Measurements from ENCODE around the gene NAB1. TPM values are rescaled to one million over a fixed set of nuclear protein-coding genes. Genes with fewer than 3 reads are reported as not detected.

The NAB1 gene
- total and polyA plus RNA-seq, 2 experiments from 2014 or later, result 10.4 to 40.2 TPM

DNA sequence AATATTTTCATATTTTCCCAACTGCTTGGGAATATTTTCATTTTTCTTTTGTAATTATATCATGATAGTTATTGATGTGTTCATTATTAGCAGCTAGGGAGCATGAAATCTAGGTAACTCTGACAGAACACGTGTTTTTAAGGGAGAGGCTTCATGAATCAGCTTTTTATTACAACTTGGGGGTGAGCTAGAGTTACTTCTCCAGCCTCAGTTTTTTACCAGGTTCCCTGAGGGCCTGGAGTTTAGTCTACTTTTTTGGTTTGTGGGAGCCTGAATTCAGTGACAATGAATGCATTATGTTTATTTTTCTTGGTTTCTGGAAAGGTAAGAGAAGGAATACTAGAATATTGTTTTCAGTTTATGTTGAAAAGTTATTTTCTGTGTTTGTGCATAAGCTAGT is 18.0 kb downstream of the NAB1 start:
- no peak overlapping the region for H3K4me3 ChIP-seq
- no peaks in the 10 kb centered on the region for H3K9me2 ChIP-seq (ENCODE audit: insufficient read depth)
- H3K4me2 ChIP-seq, result no peak overlapping the region
- H3K4me1 ChIP-seq (ENCODE audit: insufficient read depth), result peaks cover 4% of the 10 kb centered on the region; the same call in 1 of the 2 replicates
- no peak overlapping the region; the same call in 1 of the 2 replicates for H3K27ac ChIP-seq (ENCODE audit: low read depth)
- H3F3A ChIP-seq (replicated peaks; ENCODE audit: low read depth), result no peaks in the 10 kb centered on the region
- no peaks in the 10 kb centered on the region for H3K27me3 ChIP-seq (ENCODE audit: insufficient read depth)
- no peak overlapping the region for H2AFZ ChIP-seq
- DNase-seq (ENCODE audit: low spot score) (no peak), ATAC-seq (no peak)
- no peaks in the 10 kb centered on the region for H4K20me1 ChIP-seq (replicated peaks; ENCODE audit: insufficient read depth)
- H3K36me3 Mint-ChIP-seq (ENCODE audit: low read depth), result peaks cover 22% of the 10 kb centered on the region
- H3K9me3 Mint-ChIP-seq, result peaks cover 10% of the 10 kb centered on the region
- no peak for TF ChIP-seq EZH2phosphoT487 (IDR thresholded peaks at IDR 0.05; ENCODE audit: unreplicated experiment)
- TF ChIP-seq ZNF462 (CRISPR knock-in tag; IDR thresholded peaks at IDR 0.05), result no peak
- no peak for TF ChIP-seq CTCF (conservative IDR thresholded peaks at IDR 0.05; ENCODE audit: low read depth in 2 of 2)
- TF ChIP-seq NANOG (IDR thresholded peaks at IDR 0.05; ENCODE audit: borderline replicate concordance), result no peak
- TF ChIP-seq EZH2 (IDR thresholded peaks at IDR 0.05; ENCODE audit: low read depth, unreplicated experiment), result no peak
- TF ChIP-seq ZNF331 (CRISPR knock-in tag; IDR thresholded peaks at IDR 0.05; ENCODE audit: low read depth), result no peak
- TF ChIP-seq JUNB (IDR thresholded peaks at IDR 0.05; ENCODE audit: unreplicated experiment), result no peak
- no peak for TF ChIP-seq CREB1 (CRISPR knock-in tag; IDR thresholded peaks at IDR 0.05; ENCODE audit: low read depth)
- no peak for TF ChIP-seq ETS1 (IDR thresholded peaks at IDR 0.05)
- TF ChIP-seq POLR2AphosphoS5 (IDR thresholded peaks at IDR 0.05; ENCODE audit: low read depth), result no peak
- TF ChIP-seq, protein P1, sequence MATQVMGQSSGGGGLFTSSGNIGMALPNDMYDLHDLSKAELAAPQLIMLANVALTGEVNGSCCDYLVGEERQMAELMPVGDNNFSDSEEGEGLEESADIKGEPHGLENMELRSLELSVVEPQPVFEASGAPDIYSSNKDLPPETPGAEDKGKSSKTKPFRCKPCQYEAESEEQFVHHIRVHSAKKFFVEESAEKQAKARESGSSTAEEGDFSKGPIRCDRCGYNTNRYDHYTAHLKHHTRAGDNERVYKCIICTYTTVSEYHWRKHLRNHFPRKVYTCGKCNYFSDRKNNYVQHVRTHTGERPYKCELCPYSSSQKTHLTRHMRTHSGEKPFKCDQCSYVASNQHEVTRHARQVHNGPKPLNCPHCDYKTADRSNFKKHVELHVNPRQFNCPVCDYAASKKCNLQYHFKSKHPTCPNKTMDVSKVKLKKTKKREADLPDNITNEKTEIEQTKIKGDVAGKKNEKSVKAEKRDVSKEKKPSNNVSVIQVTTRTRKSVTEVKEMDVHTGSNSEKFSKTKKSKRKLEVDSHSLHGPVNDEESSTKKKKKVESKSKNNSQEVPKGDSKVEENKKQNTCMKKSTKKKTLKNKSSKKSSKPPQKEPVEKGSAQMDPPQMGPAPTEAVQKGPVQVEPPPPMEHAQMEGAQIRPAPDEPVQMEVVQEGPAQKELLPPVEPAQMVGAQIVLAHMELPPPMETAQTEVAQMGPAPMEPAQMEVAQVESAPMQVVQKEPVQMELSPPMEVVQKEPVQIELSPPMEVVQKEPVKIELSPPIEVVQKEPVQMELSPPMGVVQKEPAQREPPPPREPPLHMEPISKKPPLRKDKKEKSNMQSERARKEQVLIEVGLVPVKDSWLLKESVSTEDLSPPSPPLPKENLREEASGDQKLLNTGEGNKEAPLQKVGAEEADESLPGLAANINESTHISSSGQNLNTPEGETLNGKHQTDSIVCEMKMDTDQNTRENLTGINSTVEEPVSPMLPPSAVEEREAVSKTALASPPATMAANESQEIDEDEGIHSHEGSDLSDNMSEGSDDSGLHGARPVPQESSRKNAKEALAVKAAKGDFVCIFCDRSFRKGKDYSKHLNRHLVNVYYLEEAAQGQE (IDR thresholded peaks at IDR 0.05; ENCODE audit: unreplicated experiment), result no peak
- no peak for TF ChIP-seq STAT1 (IDR thresholded peaks at IDR 0.05; ENCODE audit: unreplicated experiment)
- TF ChIP-seq ZNF114 (CRISPR knock-in tag; IDR thresholded peaks at IDR 0.05), result no peak
- H3K36me3 ChIP-seq (ENCODE audit: insufficient read depth), result no peaks in the 10 kb centered on the region
- peaks cover 10% of the 10 kb centered on the region; the same call in 1 of the 3 replicates for H3K4me1 Mint-ChIP-seq
- no peak overlapping the region for H3K4me3 Mint-ChIP-seq
- peaks cover 4% of the 10 kb centered on the region for H3K27me3 Mint-ChIP-seq (ENCODE audit: insufficient read depth, low read depth, poor library complexity)
- H3K79me2 ChIP-seq (replicated peaks; ENCODE audit: insufficient read depth), result peaks cover 21% of the 10 kb centered on the region
- peak overlapping the region; percentile 9; the same call in 1 of the 2 replicates for H3K27ac Mint-ChIP-seq

All from GM23338 (cell line).